HepG2 (cell line): ENCODE data around the gene TOX4. TPM values are rescaled to one million over a fixed set of nuclear protein-coding genes. Genes with fewer than 3 reads are reported as not detected.
A peak's percentile ranks its signal among the peaks of the same experiment; 100 is the strongest.

Source experiments
- BORCS8-MEF2B ChIP-seq: sonication (generic); formaldehyde crosslinking; IDR thresholded peaks from 2 replicates; pipeline ENCODE4 v1.8.0; 2022; ENCODE audit warnings: mild to moderate bottlenecking, missing genetic modification reagents
- CREB1 ChIP-seq, 2 experiments: fragments of 450-650 bp in 1 of 2; IDR thresholded peaks; 2 replicates each; pipeline ENCODE4 v1.6.1; 2016 to 2017; ENCODE audit warnings: control low read depth in 1 of 2, mild to moderate bottlenecking in 1 of 2, missing compliant biosample characterization in 1 of 2, missing genetic modification characterization in 1 of 2
- CREM ChIP-seq, 2 experiments: sonication (generic) in 1 of 2; formaldehyde crosslinking in 1 of 2; IDR thresholded peaks; 2 replicates each; pipeline versions ENCODE4 v1.4.0 to v1.6.1; 2016 to 2020; ENCODE audit warnings: antibody characterized with exemption in 1 of 2, mild to moderate bottlenecking in 1 of 2, missing genetic modification reagents in 1 of 2
- DNMT1 ChIP-seq: sonication (generic); formaldehyde crosslinking; IDR thresholded peaks from 2 replicates; pipeline ENCODE4 v1.5.1; 2020; ENCODE audit warnings: mild to moderate bottlenecking, missing genetic modification reagents
- GLI4 ChIP-seq: sonication (generic); formaldehyde crosslinking; IDR thresholded peaks from 2 replicates; pipeline ENCODE4 v1.5.1; 2020; ENCODE audit warnings: missing genetic modification reagents, mild to moderate bottlenecking, moderate library complexity, borderline replicate concordance
- GMEB1 ChIP-seq: sonication (generic); formaldehyde crosslinking; IDR thresholded peaks from 2 replicates; pipeline ENCODE4 v1.5.1; 2020; ENCODE audit warnings: missing genetic modification reagents, mild to moderate bottlenecking, borderline replicate concordance
- KLF6 ChIP-seq: IDR thresholded peaks from 2 replicates; pipeline ENCODE4 v1.8.0; 2016; ENCODE audit warnings: missing biosample characterization, missing genetic modification reagents
- MED1 ChIP-seq: sonication (generic); formaldehyde crosslinking; IDR thresholded peaks from 2 replicates; pipeline ENCODE4 v1.4.0; 2020; ENCODE audit warnings: missing genetic modification reagents
- MXD4 ChIP-seq: IDR thresholded peaks from 2 replicates; pipeline ENCODE4 v1.6.1; 2016; ENCODE audit warnings: mild to moderate bottlenecking, missing biosample characterization, missing genetic modification reagents
- NR2F2 ChIP-seq: IDR thresholded peaks from 2 replicates; pipeline ENCODE4 v1.6.1; 2012; ENCODE audit warnings: low read depth, inconsistent platforms, borderline replicate concordance
- RELA ChIP-seq: sonication (generic); formaldehyde crosslinking; IDR thresholded peaks from 2 replicates; pipeline ENCODE4 v1.4.0; 2020; ENCODE audit warnings: missing genetic modification reagents
- SOX13 ChIP-seq, 3 experiments: fragments of 450-650 bp in 1 of 3; sonication (generic) in 1 of 3; formaldehyde crosslinking in 1 of 3; IDR thresholded peaks in 2 of 3; conservative IDR thresholded peaks in 1 of 3; 2 replicates each; pipeline versions ENCODE4 v1.5.0 to v1.6.1; 2016 to 2020; ENCODE audit warnings: antibody characterized with exemption in 1 of 3, mild to moderate bottlenecking in 1 of 3, missing compliant biosample characterization in 1 of 3, missing genetic modification reagents in 1 of 3, moderate library complexity in 1 of 3
- SPEN ChIP-seq: sonication (generic); formaldehyde crosslinking; IDR thresholded peaks from 2 replicates; pipeline ENCODE4 v1.5.1; 2020; ENCODE audit warnings: low read depth, mild to moderate bottlenecking, missing genetic modification reagents
- ZFP37 ChIP-seq: sonication (generic); formaldehyde crosslinking; IDR thresholded peaks from 2 replicates; pipeline ENCODE4 v1.4.0; 2020; ENCODE audit warnings: missing genetic modification reagents, borderline replicate concordance
- ZIK1 ChIP-seq: sonication (generic); formaldehyde crosslinking; IDR thresholded peaks from 2 replicates; pipeline ENCODE4 v1.5.0; 2020; ENCODE audit warnings: mild to moderate bottlenecking, low read depth, missing genetic modification reagents, borderline replicate concordance
- ZNF33A ChIP-seq: sonication (generic); formaldehyde crosslinking; IDR thresholded peaks from 2 replicates; pipeline ENCODE4 v1.5.1; 2020; ENCODE audit warnings: missing genetic modification reagents, mild to moderate bottlenecking, moderate library complexity, borderline replicate concordance
- ZNF589 ChIP-seq: sonication (generic); formaldehyde crosslinking; conservative IDR thresholded peaks from 2 replicates; pipeline ENCODE4 v1.8.0; 2022; ENCODE audit warnings: mild to moderate bottlenecking, moderate library complexity, missing genetic modification reagents
- polyA plus RNA-seq, 8 experiments: library from polyadenylated mRNA; depleted of rRNA in 3 of 8; stranded (reverse) in 7 of 8; unstranded in 1 of 8; fragments of >200 nt; fragmentation: Illumina TruSeq in 4 of 8; extraction: Trizol in 4 of 8; gene quantifications; 2 replicates each; pipeline versions ENCODE4 v1.2.1 to v1.2.3, GENCODE V29; 2011 to 2016; ENCODE audit warnings: low read depth in 4 of 8, missing spikeins in 1 of 8, mixed read lengths in 1 of 8; ENCODE audit not compliant: insufficient read depth in 1 of 8
- total RNA-seq, 5 experiments: library from RNA; depleted of rRNA; stranded (reverse); fragments of >200 nt; fragmentation: Illumina TruSeq; extraction: Trizol; gene quantifications; 2 replicates each; pipeline ENCODE4 v1.2.3, GENCODE V29; 2016; ENCODE audit warnings: low read depth in 1 of 5
- TF ChIP-seq, protein P1 (sequence below): sonication (generic); formaldehyde crosslinking; IDR thresholded peaks from 2 replicates; pipeline ENCODE4 v1.4.0; 2020; ENCODE audit warnings: mild to moderate bottlenecking, low read depth, missing genetic modification reagents
- TF ChIP-seq, protein P2 (sequence below): sonication (generic); formaldehyde crosslinking; IDR thresholded peaks from 2 replicates; pipeline ENCODE4 v1.9.0; 2022; ENCODE audit warnings: missing genetic modification reagents, mild to moderate bottlenecking, borderline replicate concordance
- TF ChIP-seq, protein P3 (sequence below): sonication (generic); formaldehyde crosslinking; IDR thresholded peaks from 2 replicates; pipeline ENCODE4 v1.8.1; 2023; ENCODE audit warnings: mild to moderate bottlenecking, inconsistent platforms, moderate library complexity, missing genetic modification reagents, borderline replicate concordance

TOX4 gene
- total and polyA plus RNA-seq, 2 of the 13 experiments (the other 11 are each of a cell fraction or from before 2014, with no cell fraction given): 71.8 to 163 TPM

DNA sequence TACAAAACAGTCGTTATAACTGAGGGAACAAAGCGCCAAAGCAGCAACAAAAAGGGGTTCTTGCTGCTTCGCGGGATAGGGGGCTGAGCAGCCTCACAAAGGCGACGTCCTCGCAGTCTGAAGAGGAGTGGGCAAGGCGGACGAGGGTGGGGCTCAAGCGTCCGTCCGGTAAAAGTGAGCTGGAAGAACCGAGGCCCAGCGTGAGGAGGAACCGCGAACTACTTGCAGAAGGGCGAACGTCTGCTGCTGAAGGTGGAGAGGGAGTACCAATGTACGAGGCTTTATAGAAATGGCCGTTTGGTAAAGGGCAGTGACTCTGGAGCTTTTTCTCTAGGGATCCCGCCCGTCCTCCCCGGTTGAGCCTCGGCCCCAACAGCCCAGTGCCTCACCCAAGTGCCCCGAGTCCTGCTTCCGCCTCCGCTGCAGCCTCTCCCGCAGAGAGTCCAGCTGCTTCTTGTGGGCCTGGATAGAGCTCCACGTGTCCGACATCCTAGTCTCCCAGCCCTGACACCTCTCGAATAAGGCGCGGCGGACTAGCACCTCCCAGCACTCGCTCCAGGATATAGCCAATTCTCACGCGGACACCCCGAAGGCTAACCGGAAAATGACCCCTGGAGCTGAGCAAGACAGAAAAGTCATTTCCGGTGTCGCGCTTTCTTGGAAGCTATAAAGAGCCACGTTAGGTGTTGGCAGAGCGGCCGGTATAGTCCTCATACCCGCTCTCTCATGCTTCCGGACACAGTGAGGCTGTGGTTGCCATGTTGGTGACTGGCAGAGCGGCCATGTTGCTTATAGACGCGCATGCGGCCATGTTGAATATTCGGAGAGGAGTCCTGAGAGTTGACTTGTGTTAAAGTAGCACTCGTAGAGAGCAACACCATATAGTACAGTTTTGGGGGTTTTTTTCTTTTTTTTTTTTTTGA, 34.0 kb downstream of the TOX4 start, which contains the start of gene METTL3 (continued):
- TF ChIP-seq, protein P1, sequence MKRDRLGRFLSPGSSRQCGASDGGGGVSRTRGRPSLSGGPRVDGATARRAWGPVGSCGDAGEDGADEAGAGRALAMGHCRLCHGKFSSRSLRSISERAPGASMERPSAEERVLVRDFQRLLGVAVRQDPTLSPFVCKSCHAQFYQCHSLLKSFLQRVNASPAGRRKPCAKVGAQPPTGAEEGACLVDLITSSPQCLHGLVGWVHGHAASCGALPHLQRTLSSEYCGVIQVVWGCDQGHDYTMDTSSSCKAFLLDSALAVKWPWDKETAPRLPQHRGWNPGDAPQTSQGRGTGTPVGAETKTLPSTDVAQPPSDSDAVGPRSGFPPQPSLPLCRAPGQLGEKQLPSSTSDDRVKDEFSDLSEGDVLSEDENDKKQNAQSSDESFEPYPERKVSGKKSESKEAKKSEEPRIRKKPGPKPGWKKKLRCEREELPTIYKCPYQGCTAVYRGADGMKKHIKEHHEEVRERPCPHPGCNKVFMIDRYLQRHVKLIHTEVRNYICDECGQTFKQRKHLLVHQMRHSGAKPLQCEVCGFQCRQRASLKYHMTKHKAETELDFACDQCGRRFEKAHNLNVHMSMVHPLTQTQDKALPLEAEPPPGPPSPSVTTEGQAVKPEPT (CRISPR knock-in tag): peak; percentile 84
- TF ChIP-seq GLI4 (CRISPR knock-in tag): peak; percentile 95; the same call in 1 of the 2 replicates
- TF ChIP-seq MXD4 (CRISPR knock-in tag): peak; percentile 100
- TF ChIP-seq SPEN (CRISPR knock-in tag): peak; percentile 94
- TF ChIP-seq DNMT1 (CRISPR knock-in tag): no peak
- TF ChIP-seq RELA (CRISPR knock-in tag): peak; percentile 71; the same call in 1 of the 2 replicates
- TF ChIP-seq ZFP37 (CRISPR knock-in tag): peak; percentile 73
- TF ChIP-seq ZIK1 (CRISPR knock-in tag): peak; percentile 84; the same call in 1 of the 2 replicates
- TF ChIP-seq, protein P2, sequence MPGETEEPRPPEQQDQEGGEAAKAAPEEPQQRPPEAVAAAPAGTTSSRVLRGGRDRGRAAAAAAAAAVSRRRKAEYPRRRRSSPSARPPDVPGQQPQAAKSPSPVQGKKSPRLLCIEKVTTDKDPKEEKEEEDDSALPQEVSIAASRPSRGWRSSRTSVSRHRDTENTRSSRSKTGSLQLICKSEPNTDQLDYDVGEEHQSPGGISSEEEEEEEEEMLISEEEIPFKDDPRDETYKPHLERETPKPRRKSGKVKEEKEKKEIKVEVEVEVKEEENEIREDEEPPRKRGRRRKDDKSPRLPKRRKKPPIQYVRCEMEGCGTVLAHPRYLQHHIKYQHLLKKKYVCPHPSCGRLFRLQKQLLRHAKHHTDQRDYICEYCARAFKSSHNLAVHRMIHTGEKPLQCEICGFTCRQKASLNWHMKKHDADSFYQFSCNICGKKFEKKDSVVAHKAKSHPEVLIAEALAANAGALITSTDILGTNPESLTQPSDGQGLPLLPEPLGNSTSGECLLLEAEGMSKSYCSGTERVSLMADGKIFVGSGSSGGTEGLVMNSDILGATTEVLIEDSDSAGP (CRISPR knock-in tag): peak; percentile 91; the same call in 1 of the 2 replicates
- TF ChIP-seq, protein P3, sequence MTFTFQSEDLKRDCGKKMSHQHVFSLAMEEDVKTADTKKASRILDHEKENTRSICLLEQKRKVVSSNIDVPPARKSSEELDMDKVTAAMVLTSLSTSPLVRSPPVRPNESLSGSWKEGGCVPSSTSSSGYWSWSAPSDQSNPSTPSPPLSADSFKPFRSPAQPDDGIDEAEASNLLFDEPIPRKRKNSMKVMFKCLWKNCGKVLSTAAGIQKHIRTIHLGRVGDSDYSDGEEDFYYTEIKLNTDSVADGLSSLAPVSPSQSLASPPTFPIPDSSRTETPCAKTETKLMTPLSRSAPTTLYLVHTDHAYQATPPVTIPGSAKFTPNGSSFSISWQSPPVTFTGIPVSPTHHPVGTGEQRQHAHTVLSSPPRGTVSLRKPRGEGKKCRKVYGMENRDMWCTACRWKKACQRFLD (CRISPR knock-in tag): peak; percentile 90
- TF ChIP-seq GMEB1 (CRISPR knock-in tag): peak; percentile 83; the same call in 1 of the 2 replicates
- no peak for TF ChIP-seq ZNF33A (CRISPR knock-in tag)
- TF ChIP-seq ZNF589 (CRISPR knock-in tag): 0 out of 2 replicates have a peak, but pooled peaks have one; percentile 41
- TF ChIP-seq SOX13 (IDR thresholded peaks at IDR 0.05): no peak
- peak in 1 of 2 experiments; percentile 65; a peak in 2 of 4 replicates for TF ChIP-seq SOX13 (CRISPR knock-in tag; conservative IDR thresholded peaks at IDR 0.05 in 1 of 2, IDR thresholded peaks at IDR 0.05 in 1 of 2)
- TF ChIP-seq CREM (IDR thresholded peaks at IDR 0.05): peak; percentile 99
- TF ChIP-seq CREM (CRISPR knock-in tag; IDR thresholded peaks at IDR 0.05): no peak
- peak; percentile 70 for TF ChIP-seq MED1
- peak; percentile 99 for TF ChIP-seq BORCS8-MEF2B
- TF ChIP-seq NR2F2: peak; percentile 35; the same call in 1 of the 2 replicates
- peak; percentile 61 for TF ChIP-seq KLF6
- TF ChIP-seq CREB1 (IDR thresholded peaks at IDR 0.05): peak; percentile 90
- peak; percentile 99 for TF ChIP-seq CREB1 (CRISPR knock-in tag; IDR thresholded peaks at IDR 0.05)
